K562 (cell line): Measurements from ENCODE around the gene GFAP. TPM values are rescaled to one million over a fixed set of nuclear protein-coding genes. Genes with fewer than 3 reads are reported as not detected.

Source experiments
- ADNP ChIP-seq: fragments of 200-800 bp; sonication (Bioruptor generic); IDR thresholded peaks from 2 replicates; pipeline ENCODE4 v1.6.1; 2016; ENCODE audit warnings: missing genetic modification characterization, missing compliant biosample characterization
- BCOR ChIP-seq: fragments of 450-650 bp; IDR thresholded peaks from 2 replicates; pipeline ENCODE4 v1.6.1; 2016
- CAMTA2 ChIP-seq: fragments of 250-450 bp; sonication (Bioruptor Pico); conservative IDR thresholded peaks from 2 replicates; pipeline ENCODE4 v1.5.1; 2022
- CBFA2T2 ChIP-seq: fragments of 450-650 bp; conservative IDR thresholded peaks from 2 replicates; pipeline ENCODE4 v1.6.1; 2017; ENCODE audit warnings: mild to moderate bottlenecking
- KDM1A ChIP-seq, 2 experiments: fragments of 450-650 bp; IDR thresholded peaks; 2 replicates each; pipeline ENCODE4 v1.6.1; 2016; ENCODE audit warnings: mild to moderate bottlenecking in 2 of 2
- MEF2A ChIP-seq: IDR thresholded peaks from 2 replicates; pipeline ENCODE4 v1.6.1; 2011; ENCODE audit warnings: low read depth, mild to moderate bottlenecking, low read length, moderate library complexity; ENCODE audit not compliant: control insufficient read depth
- POLR2AphosphoS2 ChIP-seq: IDR thresholded peaks from 2 replicates; pipeline ENCODE4 v1.6.1; 2012; ENCODE audit warnings: low read length, improper control_type of control experiment
- PTBP1 ChIP-seq: fragments of 200-400 bp; formaldehyde crosslinking; IDR thresholded peaks from 2 replicates; pipeline ENCODE4 v1.6.1; 2017; ENCODE audit warnings: low read depth, low read length
- ZC3H11A ChIP-seq: IDR thresholded peaks from 2 replicates; pipeline ENCODE4 v1.6.1; 2012; ENCODE audit warnings: low read depth, low read length, improper control_type of control experiment
- ZNF668 ChIP-seq: fragments of 250-450 bp; sonication (Bioruptor Pico); IDR thresholded peaks from 2 replicates; pipeline ENCODE4 v1.8.0; 2022; ENCODE audit warnings: mild to moderate bottlenecking, inconsistent platforms
- polyA plus RNA-seq, 8 experiments: library from polyadenylated mRNA; depleted of rRNA in 4 of 8; stranded (reverse) in 5 of 8; unstranded in 3 of 8; fragments of >200 nt; fragmentation: Nextera tagmentation in 2 of 8; fragmentation: Illumina TruSeq in 1 of 8; extraction: Ambion mirVana in 2 of 8; extraction: Trizol in 1 of 8; gene quantifications; 2 replicates each; pipeline versions ENCODE4 v1.2.1 to v1.2.3, GENCODE V29; 2011 to 2014; ENCODE audit warnings: inconsistent platforms in 1 of 8, missing spikeins in 1 of 8
- total RNA-seq, 7 experiments: library from RNA; depleted of rRNA in 6 of 7; stranded (reverse); fragments of >200 nt in 6 of 7; fragmentation: Illumina TruSeq in 2 of 7; extraction: Trizol in 2 of 7; gene quantifications; 2 replicates each; pipeline versions ENCODE4 v1.2.1 to v1.2.3, GENCODE V29; 2011 to 2021; ENCODE audit warnings: low replicate concordance in 1 of 7
- TF ChIP-seq, protein P1 (sequence below), 2 experiments: fragments of 250-450 bp in 1 of 2; fragments of 450-650 bp in 1 of 2; sonication (Bioruptor Pico) in 1 of 2; IDR thresholded peaks; 2 replicates each; pipeline versions ENCODE4 v1.6.1 to v1.8.0; 2016 to 2021; ENCODE audit warnings: mild to moderate bottlenecking in 2 of 2, moderate library complexity in 2 of 2, missing compliant biosample characterization in 1 of 2, missing genetic modification characterization in 1 of 2
- TF ChIP-seq, protein P2 (sequence below): fragments of 250-450 bp; sonication (Bioruptor Pico); IDR thresholded peaks from 2 replicates; pipeline ENCODE4 v1.5.0; 2021; ENCODE audit warnings: mild to moderate bottlenecking, borderline replicate concordance
- TF ChIP-seq, protein P3 (sequence below): fragments of 250-450 bp; sonication (Bioruptor Pico); IDR thresholded peaks from 2 replicates; pipeline ENCODE4 v1.5.0; 2020; ENCODE audit warnings: mild to moderate bottlenecking, borderline replicate concordance

GFAP gene
- total and polyA plus RNA-seq, 9 of the 15 experiments (the other 6 are each of a cell fraction or from before 2014, with no cell fraction given), result 0.07 to 1.4 (median 0.60) TPM; not detected in 1

GRCh38 chr17:44948315-44948795, 33.1 kb upstream of the GFAP start (continued):
- TF ChIP-seq, protein P1, sequence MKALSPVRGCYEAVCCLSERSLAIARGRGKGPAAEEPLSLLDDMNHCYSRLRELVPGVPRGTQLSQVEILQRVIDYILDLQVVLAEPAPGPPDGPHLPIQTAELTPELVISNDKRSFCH (CRISPR knock-in tag; IDR thresholded peaks at IDR 0.05), result no peak
- TF ChIP-seq, protein P1 (tag; IDR thresholded peaks at IDR 0.05), result peak; percentile 5; the same call in 1 of the 2 replicates
- TF ChIP-seq BCOR (peak; percentile 85), ZNF668 (CRISPR knock-in tag) (no peak), CBFA2T2 (no peak), ADNP (tag) (0 out of 2 replicates have a peak, but pooled peaks have one; percentile 26), ZC3H11A (no peak), MEF2A (no peak), POLR2AphosphoS2 (no peak), PTBP1 (no peak), CAMTA2 (CRISPR knock-in tag) (no peak), KDM1A (IDR thresholded peaks at IDR 0.05) (peak; percentile 33 to 59; a peak in 2 of 4 replicates)
- TF ChIP-seq, protein P2, sequence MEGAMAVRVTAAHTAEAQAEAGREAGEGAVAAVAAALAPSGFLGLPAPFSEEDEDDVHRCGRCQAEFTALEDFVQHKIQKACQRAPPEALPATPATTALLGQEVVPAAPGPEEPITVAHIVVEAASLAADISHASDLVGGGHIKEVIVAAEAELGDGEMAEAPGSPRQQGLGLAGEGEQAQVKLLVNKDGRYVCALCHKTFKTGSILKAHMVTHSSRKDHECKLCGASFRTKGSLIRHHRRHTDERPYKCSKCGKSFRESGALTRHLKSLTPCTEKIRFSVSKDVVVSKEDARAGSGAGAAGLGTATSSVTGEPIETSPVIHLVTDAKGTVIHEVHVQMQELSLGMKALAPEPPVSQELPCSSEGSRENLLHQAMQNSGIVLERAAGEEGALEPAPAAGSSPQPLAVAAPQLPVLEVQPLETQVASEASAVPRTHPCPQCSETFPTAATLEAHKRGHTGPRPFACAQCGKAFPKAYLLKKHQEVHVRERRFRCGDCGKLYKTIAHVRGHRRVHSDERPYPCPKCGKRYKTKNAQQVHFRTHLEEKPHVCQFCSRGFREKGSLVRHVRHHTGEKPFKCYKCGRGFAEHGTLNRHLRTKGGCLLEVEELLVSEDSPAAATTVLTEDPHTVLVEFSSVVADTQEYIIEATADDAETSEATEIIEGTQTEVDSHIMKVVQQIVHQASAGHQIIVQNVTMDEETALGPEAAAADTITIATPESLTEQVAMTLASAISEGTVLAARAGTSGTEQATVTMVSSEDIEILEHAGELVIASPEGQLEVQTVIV (CRISPR knock-in tag), result no peak
- TF ChIP-seq, protein P3, sequence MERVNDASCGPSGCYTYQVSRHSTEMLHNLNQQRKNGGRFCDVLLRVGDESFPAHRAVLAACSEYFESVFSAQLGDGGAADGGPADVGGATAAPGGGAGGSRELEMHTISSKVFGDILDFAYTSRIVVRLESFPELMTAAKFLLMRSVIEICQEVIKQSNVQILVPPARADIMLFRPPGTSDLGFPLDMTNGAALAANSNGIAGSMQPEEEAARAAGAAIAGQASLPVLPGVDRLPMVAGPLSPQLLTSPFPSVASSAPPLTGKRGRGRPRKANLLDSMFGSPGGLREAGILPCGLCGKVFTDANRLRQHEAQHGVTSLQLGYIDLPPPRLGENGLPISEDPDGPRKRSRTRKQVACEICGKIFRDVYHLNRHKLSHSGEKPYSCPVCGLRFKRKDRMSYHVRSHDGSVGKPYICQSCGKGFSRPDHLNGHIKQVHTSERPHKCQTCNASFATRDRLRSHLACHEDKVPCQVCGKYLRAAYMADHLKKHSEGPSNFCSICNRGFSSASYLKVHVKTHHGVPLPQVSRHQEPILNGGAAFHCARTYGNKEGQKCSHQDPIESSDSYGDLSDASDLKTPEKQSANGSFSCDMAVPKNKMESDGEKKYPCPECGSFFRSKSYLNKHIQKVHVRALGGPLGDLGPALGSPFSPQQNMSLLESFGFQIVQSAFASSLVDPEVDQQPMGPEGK (CRISPR knock-in tag), result no peak
